Stimulated activated CD4-positive, alpha-beta T cell treated with anti-CD3 and anti-CD28 coated beads, Interleukin-4, amount 100 ng/mL, for 1 hour (primary cell): Measurements from ENCODE around the gene COASY.
A peak's percentile ranks its signal among the peaks of the same experiment; 100 is the strongest.
"Not testable (repeated sequence)": the region's sequence is repeated elsewhere in the genome, so short reads cannot be mapped to it uniquely, and the experiment has no call there.

ENCODE experiments used
- DNase-seq: peaks from one replicate; pipeline ENCODE4 v3.0.0-alpha.2; 2020

The COASY gene

DNA sequence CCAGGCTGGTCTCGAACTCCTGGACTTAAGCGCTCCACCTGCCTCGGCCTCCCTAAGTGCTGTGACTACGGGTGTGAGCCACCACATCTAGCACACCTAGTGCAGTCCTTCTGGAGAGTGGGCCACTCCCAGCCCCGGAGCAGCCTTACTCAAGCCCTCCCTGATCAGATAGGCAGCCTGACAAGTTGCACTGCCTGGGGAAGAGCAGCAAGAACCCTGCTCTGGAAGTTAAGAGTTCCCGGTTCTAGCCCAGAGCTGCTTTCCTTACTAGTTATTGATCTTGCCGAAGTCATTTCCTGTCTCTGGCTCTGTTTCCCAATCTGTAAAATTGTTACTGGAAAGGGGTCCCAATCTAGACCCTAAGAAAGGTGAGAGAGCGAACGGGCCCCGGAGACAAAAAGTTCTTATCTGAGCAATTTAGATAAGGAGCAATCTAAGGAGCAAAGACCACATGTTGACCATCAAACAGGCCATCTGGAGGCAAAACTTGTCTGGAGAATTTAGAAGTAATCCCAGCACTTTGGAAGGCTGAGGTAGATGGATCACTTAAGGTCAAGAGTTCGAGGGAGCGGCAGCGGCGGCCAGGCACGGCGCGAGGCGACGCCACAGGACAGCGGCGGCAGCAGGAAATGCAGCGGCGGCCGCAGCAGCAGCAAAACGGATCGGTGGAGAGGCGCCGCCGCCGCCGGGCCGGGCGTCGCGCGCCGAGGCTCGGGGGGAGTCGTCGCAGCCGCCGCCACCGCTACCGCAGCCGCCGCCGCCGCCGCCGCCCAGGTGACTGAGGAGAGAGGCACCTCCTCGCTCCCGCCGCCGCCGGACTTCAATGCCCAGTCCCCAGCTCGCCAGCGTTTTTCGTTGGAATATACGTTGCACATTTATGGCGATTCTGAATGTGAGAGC, 30.2 kb upstream of the COASY start:
- DNase-seq, result peak; percentile 55

DNA sequence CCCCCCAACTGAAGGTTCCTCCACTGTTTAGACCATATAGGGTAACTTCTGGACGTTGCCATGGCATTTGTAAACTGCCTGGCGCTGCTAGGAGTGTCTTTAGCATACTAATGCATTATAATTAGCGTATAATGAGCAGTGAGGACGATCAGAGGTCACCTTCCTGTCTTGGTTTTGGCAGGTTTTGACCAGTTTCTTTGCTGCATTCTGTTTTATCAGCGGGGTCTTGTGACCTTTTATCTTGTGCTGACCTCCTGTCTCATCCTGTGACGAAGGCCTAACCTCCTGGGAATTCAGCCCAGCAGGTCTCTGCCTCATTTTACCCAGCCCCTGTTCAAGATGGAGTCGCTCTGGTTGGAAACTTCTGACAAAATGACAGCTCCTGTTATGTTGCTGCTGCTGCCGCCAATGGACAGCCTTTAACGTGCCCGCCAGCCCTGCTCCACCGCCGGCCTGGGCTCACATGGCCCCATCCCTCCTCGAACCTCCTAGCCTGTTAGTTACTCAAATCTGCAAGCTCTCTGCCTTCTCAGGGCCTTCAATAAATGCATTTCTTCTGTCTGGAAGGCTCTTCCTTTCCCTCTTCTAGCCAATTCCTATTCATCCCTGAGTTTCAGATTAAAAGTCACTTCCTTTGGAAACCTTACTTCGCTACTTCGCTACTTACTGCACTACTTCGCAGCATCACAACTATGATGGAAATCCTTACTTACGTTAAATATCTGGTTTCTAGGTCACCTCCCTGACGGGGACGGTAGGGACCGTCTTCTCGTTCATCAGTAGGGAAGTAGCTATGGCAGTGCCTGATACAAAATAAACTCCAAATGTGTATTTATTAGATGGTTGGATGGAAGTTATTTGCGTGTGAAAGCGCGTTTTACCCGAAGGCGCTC, 26.5 kb upstream of the COASY start:
- DNase-seq, result no peak

DNA sequence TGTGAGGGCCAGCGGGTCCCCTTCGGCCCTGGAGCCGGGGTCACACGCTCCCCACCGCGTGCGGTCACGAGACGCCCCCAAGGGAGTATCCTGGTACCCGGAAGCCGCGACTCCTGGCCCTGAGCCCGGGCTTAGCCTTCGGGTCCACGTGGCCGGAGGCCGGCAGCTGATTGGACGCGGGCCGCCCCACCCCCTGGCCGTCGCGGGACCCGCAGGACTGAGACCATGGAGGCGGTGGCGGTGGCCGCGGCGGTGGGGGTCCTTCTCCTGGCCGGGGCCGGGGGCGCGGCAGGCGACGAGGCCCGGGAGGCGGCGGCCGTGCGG, 25.9 kb upstream of the COASY start, which contains the start of gene NAGLU:
Gene NAGLU, plus strand, starts transcription at position 194 of the 324 bp plus-strand sequence. Its CDS starts 32 bp downstream, at position 226.
- DNase-seq, result peak; percentile 84

DNA sequence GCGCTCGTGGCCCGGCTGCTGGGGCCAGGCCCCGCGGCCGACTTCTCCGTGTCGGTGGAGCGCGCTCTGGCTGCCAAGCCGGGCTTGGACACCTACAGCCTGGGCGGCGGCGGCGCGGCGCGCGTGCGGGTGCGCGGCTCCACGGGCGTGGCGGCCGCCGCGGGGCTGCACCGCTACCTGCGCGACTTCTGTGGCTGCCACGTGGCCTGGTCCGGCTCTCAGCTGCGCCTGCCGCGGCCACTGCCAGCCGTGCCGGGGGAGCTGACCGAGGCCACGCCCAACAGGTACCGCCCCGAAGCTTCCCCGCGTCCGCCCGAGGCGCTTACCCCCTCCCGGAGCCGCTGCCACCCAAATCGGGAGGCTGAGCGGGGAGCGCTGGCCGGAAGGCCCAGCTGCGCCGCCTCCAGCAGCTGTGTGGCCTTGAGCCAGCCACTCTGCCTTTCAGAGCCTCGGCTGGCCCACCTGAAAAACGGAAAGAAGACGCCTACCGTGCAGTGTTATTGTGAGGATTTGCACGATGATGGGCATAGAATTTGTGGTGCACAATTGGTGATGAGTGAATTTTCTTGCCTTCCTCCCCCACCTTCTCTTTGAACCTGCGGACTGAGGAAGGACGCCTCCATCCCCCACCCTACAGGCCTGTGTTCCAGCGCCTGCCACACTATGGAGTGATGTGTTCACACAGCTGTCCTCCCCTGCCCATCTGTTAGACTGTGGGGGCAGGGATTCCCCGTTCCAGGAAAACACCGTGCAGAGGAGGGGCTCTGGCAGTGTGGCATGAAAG, 25.4 kb upstream of the COASY start:
- peak; percentile 76 for DNase-seq

DNA sequence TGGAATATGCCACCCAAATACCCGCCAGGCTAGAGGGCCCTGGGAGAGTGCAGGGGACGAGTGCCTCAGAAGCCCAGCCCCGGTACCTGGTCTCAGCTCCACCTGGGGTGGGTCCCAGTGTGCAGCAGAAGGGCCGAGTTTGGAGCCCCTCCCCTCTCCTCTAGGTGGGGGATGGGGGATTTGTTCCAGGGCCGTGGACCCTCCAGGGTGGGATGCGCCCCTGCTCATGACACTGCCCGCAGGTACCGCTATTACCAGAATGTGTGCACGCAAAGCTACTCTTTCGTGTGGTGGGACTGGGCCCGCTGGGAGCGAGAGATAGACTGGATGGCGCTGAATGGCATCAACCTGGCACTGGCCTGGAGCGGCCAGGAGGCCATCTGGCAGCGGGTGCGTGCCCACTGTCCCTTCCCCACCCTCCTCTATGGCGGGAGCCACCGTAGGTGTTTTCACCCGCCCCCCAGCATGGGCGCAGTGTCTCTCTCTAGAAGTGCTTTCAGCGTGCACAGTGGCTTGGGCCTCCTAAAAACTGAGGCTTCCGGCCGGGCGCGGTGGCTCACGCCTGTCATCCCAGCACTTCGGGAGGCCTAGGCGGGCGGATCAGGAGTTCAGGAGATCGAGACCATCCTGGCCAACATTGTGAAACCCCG, 24.7 kb upstream of the COASY start:
- no peak for DNase-seq

DNA sequence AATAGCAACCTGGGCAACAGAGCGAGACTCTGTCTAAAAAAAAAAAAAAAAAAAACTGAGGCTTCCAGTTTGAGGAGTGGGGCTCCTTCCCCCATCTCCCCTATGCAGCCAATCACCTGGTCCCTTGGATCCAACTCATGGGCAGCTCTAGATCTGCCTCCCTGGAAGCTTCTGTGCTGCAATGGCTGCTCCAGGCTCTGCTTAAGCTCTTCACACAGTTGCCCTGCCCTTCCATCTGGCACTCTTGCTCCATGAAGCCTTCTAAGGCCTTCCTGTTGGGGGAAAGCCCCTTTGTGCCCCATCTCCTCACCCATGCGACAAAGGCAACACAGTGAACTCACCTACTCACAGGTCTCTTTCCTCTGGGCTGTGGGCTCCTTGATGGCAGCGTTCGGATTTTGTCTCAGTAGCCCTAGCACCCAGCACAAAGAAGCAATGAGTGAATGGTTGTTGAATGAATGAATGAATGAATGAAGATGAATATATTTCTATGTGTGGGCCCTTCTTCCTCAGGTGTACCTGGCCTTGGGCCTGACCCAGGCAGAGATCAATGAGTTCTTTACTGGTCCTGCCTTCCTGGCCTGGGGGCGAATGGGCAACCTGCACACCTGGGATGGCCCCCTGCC, 24.0 kb upstream of the COASY start:
- DNase-seq, result no peak

DNA sequence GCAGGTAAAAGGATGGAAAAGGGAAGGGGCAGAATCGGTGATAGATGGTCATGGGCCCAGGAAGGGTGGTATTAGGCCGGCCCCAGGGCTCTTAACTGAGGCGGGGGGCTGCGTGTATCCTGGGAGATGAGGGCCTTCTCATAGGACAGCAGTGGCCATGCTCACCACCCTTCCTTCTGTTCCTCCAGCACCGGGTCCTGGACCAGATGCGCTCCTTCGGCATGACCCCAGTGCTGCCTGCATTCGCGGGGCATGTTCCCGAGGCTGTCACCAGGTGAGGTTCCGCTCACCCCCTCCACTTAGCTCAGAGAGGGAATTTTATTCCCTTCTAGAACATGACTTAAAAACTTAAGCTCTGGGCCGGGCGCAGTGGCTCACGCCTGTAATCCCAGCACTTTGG, 23.5 kb upstream of the COASY start:
- no peak for DNase-seq

DNA sequence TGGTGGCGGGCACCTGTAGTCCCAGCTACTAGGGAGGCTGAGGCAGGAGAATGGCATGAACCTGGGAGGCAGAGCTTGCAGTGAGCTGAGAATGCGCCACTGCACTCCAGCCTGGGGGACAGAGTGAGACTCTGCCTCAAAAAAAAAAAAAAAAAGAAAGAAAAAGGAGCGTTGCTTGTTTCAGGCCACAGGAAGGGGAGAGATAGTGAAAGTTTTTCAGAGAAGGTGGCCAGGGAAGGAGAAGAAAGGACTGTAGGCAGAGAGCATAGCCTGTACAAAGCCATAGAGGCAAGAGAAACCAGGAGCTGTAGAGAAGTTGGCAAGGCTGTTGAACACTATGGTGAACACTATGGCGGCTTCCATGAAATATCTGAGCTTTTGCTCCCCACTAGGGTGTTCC, 21.4 kb upstream of the COASY start:
- DNase-seq, result not testable (repeated sequence)

DNA sequence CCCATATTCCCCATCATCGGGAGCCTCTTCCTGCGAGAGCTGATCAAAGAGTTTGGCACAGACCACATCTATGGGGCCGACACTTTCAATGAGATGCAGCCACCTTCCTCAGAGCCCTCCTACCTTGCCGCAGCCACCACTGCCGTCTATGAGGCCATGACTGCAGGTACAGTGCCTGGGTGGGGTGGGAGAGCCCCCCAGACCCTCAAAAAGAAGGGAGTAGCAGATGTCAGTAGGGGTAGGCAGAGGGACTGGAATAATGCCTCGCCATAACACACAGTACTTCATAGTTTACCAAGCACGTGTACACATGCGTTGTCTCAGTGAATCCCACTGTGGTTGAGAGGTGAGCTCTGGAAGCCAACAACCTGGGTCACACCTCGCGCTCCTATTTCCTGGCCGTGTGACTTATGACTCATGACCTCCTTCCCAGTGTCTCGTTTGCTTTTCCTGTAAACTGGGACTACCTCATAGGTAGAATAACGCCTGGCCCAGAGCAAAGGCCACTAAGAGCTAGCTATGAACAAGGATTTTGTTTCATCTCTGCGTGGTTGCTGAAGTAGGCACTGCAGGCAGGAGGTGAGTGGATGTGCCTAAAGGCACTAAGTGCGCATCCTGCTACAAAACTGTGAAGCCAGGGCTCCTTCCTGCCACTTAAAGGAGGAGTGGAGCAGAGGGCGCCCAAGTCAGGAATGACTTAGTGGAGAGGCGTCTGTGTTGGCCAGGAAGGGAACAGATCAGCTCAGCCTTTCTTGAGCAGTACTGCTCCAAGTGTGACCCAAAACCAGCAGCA, 20.7 kb upstream of the COASY start:
- DNase-seq, result no peak

DNA sequence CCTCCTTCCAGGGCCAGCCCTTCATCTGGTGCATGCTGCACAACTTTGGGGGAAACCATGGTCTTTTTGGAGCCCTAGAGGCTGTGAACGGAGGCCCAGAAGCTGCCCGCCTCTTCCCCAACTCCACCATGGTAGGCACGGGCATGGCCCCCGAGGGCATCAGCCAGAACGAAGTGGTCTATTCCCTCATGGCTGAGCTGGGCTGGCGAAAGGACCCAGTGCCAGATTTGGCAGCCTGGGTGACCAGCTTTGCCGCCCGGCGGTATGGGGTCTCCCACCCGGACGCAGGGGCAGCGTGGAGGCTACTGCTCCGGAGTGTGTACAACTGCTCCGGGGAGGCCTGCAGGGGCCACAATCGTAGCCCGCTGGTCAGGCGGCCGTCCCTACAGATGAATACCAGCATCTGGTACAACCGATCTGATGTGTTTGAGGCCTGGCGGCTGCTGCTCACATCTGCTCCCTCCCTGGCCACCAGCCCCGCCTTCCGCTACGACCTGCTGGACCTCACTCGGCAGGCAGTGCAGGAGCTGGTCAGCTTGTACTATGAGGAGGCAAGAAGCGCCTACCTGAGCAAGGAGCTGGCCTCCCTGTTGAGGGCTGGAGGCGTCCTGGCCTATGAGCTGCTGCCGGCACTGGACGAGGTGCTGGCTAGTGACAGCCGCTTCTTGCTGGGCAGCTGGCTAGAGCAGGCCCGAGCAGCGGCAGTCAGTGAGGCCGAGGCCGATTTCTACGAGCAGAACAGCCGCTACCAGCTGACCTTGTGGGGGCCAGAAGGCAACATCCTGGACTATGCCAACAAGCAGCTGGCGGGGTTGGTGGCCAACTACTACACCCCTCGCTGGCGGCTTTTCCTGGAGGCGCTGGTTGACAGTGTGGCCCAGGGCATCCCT, 18.5 kb upstream of the COASY start:
- no peak for DNase-seq

DNA sequence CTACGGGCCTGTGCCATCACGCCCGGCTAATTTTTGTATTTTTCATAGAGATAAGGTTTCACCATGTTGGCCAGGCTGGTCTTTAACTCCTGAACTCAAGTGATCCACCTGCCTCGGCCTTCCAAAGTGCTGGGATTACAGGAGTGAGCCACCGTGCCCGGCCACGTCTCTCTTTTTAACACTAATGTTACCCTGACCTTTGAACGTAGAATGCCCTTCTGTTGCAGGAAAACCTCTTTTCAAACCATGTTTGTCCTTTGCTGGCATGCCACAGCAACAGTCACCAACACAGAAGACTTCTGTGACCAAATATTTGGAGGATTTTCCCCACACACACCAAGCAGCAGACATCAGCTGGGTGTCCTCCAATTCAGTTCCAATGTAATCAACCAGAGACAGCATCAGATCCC, 17.1 kb upstream of the COASY start:
- no peak for DNase-seq

DNA sequence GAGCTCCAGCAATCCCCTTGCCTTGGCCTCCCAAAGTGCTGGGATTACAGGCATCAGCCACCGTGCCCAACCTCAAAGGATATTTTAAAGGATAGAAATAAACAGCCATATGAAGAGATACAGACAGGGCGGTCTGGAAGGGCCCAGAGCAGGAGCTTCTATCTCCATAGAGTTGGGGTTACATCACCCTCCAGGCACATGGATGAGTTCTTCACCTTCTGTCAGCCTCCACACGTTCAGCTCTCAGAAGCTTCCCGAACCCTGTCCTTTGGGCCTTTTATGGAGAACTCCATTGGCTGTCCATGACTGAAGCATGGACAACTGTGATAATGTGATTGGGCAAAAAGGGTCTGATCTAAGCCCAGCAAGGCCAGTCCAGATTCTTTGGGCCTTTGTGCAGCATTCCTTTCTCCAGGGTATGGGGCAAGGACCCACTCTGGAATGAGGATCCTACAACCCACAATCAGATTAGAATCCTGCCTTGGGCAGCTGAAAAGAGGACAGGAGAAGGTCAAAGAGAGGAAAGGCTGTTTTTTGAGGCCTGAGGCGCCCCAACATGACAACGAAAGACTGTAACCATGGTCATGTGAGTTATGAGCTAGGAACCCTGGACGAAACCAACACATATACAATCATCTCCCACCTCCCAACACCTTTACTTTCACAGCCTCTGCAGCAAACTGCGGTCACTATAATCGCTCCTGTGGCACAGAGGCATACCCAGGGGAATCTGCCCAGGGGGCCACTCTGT, 16.0 kb upstream of the COASY start:
- DNase-seq, result not testable (repeated sequence)

DNA sequence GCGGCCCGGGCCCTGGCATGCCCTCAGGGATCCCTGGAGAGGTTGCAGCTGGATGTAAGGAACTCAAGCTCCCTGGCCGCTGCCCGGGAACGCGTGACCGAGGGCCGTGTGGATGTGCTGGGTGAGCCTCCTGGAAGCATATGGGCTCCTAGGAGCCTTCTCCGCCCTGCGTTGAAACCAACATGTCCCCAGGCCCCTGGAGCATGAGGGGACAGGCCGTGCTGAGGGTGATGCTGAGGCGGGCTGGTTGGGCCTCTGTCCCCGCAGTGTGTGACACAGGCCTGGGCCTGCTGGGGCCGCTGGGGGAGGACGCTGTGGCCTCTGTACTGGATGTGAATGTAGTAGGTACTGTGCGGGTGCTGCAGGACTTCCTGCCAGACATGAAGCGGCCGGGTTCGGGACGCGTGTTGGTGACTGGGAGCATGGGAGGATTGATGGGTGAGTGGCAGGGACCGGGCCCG, 14.9 kb upstream of the COASY start:
- no peak for DNase-seq

DNA sequence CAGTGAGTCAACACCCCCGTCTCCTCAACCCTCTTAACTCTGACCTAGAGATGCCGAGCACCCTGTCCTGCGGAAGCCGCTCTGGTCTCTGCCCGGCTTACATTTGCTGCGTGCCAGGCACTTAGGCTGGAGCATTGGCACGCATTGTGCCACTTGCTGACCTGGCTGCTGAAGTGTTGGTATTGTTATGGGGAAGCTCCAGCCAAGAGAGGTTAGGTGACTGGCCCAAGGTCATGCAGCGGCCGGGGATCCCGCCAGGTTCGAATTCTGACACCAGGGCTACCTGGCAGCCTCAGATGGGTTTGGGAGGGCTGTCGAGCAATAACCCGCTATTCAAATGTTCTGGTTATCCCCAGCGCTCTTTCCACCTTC, 14.3 kb upstream of the COASY start:
- DNase-seq, result no peak

DNA sequence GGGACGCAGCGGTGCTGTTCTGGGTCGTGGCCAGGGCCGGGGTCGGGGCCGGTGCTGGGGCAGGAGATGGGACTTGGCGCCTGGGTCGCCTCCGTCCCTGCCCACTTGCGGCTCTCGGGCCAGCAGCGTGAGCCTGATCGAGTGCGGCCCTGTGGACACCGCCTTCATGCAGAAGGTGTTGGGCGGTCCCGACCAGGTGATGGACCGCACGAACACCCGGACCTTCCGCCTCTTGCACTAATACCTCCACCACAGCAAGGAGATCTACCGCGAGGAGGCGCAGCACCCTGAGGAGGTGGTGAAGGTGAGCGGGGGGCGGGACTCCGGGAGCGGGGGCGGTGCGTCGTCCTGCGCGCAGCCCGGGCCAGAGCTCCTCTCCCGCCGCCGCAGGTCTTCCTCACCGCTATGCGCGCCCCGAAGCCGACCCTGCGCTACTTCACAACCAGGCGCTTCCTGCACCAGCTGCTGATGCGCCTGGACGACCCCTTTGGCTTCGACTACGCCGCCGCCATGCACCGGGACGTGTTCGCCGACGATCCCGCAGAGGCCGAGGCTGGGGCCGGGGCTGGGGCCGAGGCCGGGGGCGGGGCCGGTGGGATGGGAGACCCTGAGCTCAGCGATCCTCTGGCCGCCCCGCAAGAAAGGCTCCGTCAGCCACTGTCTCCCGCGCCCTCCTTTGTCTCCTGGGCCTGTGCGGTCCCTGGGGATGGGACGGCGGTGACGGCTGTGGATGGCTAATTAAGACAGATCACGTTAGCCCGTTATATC, 13.7 kb upstream of the COASY start:
- DNase-seq, result peak; percentile 84

DNA sequence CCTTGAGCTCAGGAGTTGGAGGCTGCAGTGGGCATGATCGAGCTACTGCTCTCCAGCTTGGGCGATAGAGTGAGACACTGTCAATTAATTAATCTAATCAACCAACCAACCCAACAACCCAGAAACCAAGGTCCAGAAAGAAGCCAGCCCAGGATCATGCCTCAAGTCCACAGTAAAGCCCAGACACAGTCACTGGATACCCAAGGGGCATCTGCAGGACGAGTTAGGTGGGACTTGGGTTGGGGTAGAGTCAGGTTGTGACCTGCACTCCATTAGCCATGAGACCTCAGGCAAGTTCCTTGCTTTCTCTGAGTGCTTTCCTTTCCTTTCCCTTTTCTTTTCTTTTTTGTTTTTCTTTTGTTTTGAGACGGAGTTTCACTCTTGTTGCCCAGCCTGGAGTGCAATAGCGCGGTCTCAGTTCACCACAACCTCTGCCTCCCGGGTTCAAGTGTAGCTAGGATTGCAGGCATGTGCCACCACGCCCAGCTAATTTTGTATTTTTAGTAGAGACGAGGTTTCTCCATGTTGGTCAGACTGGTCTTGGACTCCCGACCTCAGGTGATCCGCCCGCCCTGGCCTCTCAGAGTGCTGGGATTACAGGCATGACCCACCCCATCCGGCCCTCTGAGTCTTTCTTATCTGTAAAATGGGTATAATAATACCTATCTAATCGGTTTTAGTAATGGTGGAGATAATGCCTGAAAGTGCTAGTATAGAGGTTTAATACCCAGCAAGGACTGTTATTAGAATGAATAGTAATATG, 12.8 kb upstream of the COASY start:
- no peak for DNase-seq

DNA sequence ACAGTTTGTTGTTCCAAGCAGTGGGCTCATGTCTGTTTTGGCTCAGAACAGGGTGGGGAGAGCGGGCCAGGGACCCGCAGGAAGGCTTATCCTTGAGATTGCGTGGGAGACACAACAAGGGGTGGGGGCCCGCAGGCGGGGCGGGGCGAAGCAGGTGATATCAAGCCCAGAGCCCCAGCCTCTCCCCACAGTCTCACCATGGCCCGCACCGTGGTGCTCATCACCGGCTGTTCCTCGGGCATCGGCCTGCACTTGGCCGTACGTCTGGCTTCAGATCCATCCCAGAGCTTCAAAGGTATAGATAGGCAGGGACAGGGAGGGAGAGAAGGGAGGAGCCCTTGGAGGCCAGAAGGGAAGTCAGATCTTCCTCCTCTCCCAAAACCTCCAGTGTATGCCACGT, 9.2 kb upstream of the COASY start, which contains the start of gene HSD17B1:
Gene HSD17B1, plus strand, starts transcription at position 188 of the 400 bp plus-strand sequence. Its CDS starts 11 bp downstream, at position 199.
- DNase-seq, result not testable (repeated sequence)
